ENCODE measurements around the gene NADSYN1.

DNA sequence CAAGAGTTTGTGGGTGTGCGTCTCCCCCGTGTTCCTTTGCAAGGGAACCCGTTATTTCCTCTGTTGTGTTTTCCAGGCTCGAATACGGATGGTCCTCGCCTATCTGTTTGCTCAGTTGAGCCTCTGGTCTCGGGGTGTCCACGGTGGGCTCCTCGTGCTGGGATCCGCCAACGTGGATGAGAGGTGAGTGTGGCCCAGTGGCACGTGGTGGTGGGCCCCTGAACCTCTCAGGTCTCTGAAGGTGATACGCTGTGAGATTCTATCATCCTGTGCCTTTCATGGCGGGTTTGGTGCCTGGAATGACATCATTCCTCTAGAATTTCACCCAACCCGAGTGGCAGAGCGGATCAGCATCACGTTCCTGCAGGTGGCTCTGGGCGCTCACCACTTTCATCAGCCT lies 32.5 kb downstream of the NADSYN1 start:
- TF ChIP-seq, protein P1, sequence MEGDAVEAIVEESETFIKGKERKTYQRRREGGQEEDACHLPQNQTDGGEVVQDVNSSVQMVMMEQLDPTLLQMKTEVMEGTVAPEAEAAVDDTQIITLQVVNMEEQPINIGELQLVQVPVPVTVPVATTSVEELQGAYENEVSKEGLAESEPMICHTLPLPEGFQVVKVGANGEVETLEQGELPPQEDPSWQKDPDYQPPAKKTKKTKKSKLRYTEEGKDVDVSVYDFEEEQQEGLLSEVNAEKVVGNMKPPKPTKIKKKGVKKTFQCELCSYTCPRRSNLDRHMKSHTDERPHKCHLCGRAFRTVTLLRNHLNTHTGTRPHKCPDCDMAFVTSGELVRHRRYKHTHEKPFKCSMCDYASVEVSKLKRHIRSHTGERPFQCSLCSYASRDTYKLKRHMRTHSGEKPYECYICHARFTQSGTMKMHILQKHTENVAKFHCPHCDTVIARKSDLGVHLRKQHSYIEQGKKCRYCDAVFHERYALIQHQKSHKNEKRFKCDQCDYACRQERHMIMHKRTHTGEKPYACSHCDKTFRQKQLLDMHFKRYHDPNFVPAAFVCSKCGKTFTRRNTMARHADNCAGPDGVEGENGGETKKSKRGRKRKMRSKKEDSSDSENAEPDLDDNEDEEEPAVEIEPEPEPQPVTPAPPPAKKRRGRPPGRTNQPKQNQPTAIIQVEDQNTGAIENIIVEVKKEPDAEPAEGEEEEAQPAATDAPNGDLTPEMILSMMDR (IDR thresholded peaks at IDR 0.05; ENCODE audit: low read length), result no peak
- TF ChIP-seq EZH2 (optimal IDR thresholded peaks at IDR 0.05; ENCODE audit: low read depth, low read length), result no peak
- TF ChIP-seq EZH2phosphoT487 (IDR thresholded peaks at IDR 0.05; ENCODE audit: low read length), result no peak
